ENCODE measurements around the gene UBAP2. TPM values are rescaled to one million over a fixed set of nuclear protein-coding genes. Genes with fewer than 3 reads are reported as not detected.

Gene UBAP2
- polyA plus RNA-seq, 1 donor (not counting 4 experiments of a cell fraction or from before 2014, with no cell fraction given): 16.3 TPM

DNA sequence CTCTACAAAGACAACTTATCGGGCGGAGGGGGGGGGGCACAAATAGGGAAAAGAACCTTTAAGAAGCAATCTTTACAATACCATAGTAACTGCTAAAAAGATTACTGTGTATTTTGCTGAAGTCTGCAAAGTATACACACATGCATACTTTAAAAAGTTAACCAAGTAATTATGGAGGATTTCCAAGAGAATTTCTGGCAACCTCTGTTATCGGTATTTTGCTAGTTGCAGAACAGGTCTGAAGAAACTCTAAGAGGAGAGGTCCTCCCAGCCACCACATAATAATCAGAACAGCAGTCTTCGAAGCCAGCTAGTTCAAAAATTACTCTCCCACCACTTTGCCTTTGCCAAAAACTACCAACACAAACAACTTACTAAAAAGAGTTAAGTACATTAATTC lies 56.1 kb downstream of the UBAP2 start:
- Histone ChIP-seq H4K20me1 (ENCODE audit: control insufficient read depth, extremely low read depth, insufficient read depth, low read length) (no peaks in the 10 kb centered on the region), H3K36me3 (ENCODE audit: control insufficient read depth in 2 of 2, extremely low read depth in 1 of 2, insufficient read depth in 2 of 2, low read length in 2 of 2) (peaks cover 12 to 34% of the 10 kb centered on the region in 2 experiments), H3K4me2 (ENCODE audit: control insufficient read depth, extremely low read depth, insufficient read depth, low read depth, low read length) (no peak overlapping the region), H3K9me1 (ENCODE audit: control insufficient read depth, extremely low read depth, insufficient read depth, low read length) (no peaks in the 10 kb centered on the region), H3K4me3 (ENCODE audit: control insufficient read depth in 2 of 3, extremely low read depth in 1 of 3, insufficient read depth in 2 of 3, low read depth in 1 of 3, low read length in 3 of 3) (no peak overlapping the region), H3K27me3 (ENCODE audit: control insufficient read depth, extremely low read depth, insufficient read depth, low read length) (no peaks in the 10 kb centered on the region), H3K4me1 (ENCODE audit: control insufficient read depth, extremely low read depth, insufficient read depth, low read length) (no peaks in the 10 kb centered on the region), H3K79me2 (ENCODE audit: control insufficient read depth, insufficient read depth, low read length) (peaks cover 13% of the 10 kb centered on the region), H3K9ac (ENCODE audit: control insufficient read depth, extremely low read depth, insufficient read depth, low read length) (no peak overlapping the region), H3K27ac (ENCODE audit: control insufficient read depth, insufficient read depth, low read length) (no peak overlapping the region), H2AFZ (ENCODE audit: control insufficient read depth, low read length) (no peak overlapping the region), H3K9me3 (ENCODE audit: control insufficient read depth, low read depth, low read length) (no peaks in the 10 kb centered on the region)
- FAIRE-seq (no peak), DNase-seq (ENCODE audit: low read depth, low spot score) (no peak)
- dilution Hi-C loops (cut with MboI; ENCODE audit: extremely low pct_ligation_motif_present, low sequenced_read_pairs): no loop called here
- TF ChIP-seq, protein P1, sequence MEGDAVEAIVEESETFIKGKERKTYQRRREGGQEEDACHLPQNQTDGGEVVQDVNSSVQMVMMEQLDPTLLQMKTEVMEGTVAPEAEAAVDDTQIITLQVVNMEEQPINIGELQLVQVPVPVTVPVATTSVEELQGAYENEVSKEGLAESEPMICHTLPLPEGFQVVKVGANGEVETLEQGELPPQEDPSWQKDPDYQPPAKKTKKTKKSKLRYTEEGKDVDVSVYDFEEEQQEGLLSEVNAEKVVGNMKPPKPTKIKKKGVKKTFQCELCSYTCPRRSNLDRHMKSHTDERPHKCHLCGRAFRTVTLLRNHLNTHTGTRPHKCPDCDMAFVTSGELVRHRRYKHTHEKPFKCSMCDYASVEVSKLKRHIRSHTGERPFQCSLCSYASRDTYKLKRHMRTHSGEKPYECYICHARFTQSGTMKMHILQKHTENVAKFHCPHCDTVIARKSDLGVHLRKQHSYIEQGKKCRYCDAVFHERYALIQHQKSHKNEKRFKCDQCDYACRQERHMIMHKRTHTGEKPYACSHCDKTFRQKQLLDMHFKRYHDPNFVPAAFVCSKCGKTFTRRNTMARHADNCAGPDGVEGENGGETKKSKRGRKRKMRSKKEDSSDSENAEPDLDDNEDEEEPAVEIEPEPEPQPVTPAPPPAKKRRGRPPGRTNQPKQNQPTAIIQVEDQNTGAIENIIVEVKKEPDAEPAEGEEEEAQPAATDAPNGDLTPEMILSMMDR (optimal IDR thresholded peaks at IDR 0.05 in 1 of 3, IDR thresholded peaks at IDR 0.05 in 1 of 3, conservative IDR thresholded peaks at IDR 0.05 in 1 of 3; ENCODE audit: extremely low read depth in 1 of 3, insufficient read depth in 2 of 3, low read length in 3 of 3): no peak
- no peak for TF ChIP-seq EZH2 (IDR thresholded peaks at IDR 0.05; ENCODE audit: low read length)

DNA sequence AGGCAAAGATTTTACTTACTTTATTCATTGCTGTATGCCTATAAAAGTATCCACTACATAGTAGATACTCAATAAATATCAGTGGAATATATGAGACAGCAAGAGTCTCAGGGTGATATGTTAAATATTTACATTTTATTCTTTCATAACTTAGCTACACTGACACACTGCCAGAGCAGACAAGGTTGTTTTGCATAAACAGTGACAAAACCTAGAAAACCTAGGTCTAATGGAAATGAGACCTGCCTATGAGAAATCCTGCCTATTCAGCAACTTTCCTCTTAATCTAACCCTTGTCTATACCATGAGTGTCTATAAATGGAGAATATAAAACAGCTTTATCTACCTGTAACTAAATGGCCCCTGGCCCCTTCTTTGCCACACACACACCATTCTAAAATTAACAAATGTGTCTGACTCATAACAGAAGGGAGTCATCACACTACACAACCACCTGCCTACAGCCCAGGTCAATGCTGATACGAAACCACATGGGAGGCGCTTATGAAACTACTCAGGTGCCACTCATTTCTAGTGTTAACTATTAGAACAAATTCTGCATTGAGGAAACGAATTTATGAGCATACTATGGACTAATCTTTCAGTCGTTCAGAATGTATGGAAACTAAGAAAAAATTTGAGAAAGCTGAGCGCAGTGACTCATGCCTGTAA lies 60.3 kb downstream of the UBAP2 start:
- H3K79me2 ChIP-seq (ENCODE audit: control insufficient read depth, insufficient read depth, low read length): peaks cover 9% of the 10 kb centered on the region
- no peaks in the 10 kb centered on the region for H3K4me1 ChIP-seq (ENCODE audit: control insufficient read depth, extremely low read depth, insufficient read depth, low read length)
- no peak overlapping the region for H3K9ac ChIP-seq (ENCODE audit: control insufficient read depth, extremely low read depth, insufficient read depth, low read length)
- no peak overlapping the region for H3K4me2 ChIP-seq (ENCODE audit: control insufficient read depth, extremely low read depth, insufficient read depth, low read depth, low read length)
- H3K27ac ChIP-seq (ENCODE audit: control insufficient read depth, insufficient read depth, low read length): no peak overlapping the region
- TF ChIP-seq, protein P1 (optimal IDR thresholded peaks at IDR 0.05 in 1 of 3, IDR thresholded peaks at IDR 0.05 in 1 of 3, conservative IDR thresholded peaks at IDR 0.05 in 1 of 3; ENCODE audit: extremely low read depth in 1 of 3, insufficient read depth in 2 of 3, low read length in 3 of 3): no peak
- no peak for TF ChIP-seq EZH2 (IDR thresholded peaks at IDR 0.05; ENCODE audit: low read length)
- FAIRE-seq (no peak), DNase-seq (ENCODE audit: low read depth, low spot score) (no peak)
- no peaks in the 10 kb centered on the region for H3K27me3 ChIP-seq (ENCODE audit: control insufficient read depth, extremely low read depth, insufficient read depth, low read length)
- no peak overlapping the region for H3K4me3 ChIP-seq (ENCODE audit: control insufficient read depth in 2 of 3, extremely low read depth in 1 of 3, insufficient read depth in 2 of 3, low read depth in 1 of 3, low read length in 3 of 3)
- dilution Hi-C loops (cut with MboI; ENCODE audit: extremely low pct_ligation_motif_present, low sequenced_read_pairs): no loop called here
- H3K9me3 ChIP-seq (ENCODE audit: control insufficient read depth, low read depth, low read length): no peaks in the 10 kb centered on the region
- peaks cover 14 to 32% of the 10 kb centered on the region in 2 experiments for H3K36me3 ChIP-seq (ENCODE audit: control insufficient read depth in 2 of 2, extremely low read depth in 1 of 2, insufficient read depth in 2 of 2, low read length in 2 of 2)
- no peaks in the 10 kb centered on the region for H3K9me1 ChIP-seq (ENCODE audit: control insufficient read depth, extremely low read depth, insufficient read depth, low read length)
- no peaks in the 10 kb centered on the region for H4K20me1 ChIP-seq (ENCODE audit: control insufficient read depth, extremely low read depth, insufficient read depth, low read length)
- no peak overlapping the region for H2AFZ ChIP-seq (ENCODE audit: control insufficient read depth, low read length)
